ENCODE results near the gene RGL1. TPM values are rescaled to one million over a fixed set of nuclear protein-coding genes. Genes with fewer than 3 reads are reported as not detected.

The RGL1 gene
- total RNA-seq, 1 experiment from 2014 or later: 0.92 TPM

DNA sequence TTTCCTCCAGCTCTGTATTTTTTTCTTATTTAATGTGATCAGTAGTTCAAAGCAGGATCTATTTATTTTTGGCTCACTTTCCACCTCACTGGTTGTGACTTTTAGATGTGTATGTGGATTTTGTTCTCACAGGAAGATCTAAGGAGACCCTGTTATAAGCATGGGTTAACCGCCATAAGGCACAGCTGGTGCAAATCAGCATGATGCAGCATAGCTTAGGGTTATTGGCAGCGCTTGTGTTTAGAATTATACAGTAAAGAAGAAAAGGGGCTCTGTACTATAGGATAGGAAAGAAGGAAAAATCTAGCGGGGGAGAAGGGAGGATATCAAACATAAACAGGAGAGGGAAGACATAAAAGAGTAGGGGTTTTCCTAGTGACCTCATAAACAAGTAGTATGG lies 26.9 kb upstream of the RGL1 start:
- DNase-seq (ENCODE audit: low read depth, low spot score) (no peak), ATAC-seq (no peak)
- Histone ChIP-seq H3K36me3 (ENCODE audit: control insufficient read depth, insufficient read depth, low read length) (no peaks in the 10 kb centered on the region), H3K9me3 (ENCODE audit: control insufficient read depth, insufficient read depth, low read depth, low read length) (peaks cover 4% of the 10 kb centered on the region; the same call in 1 of the 2 replicates), H3K4me1 (ENCODE audit: control insufficient read depth, insufficient read depth, low read length) (no peaks in the 10 kb centered on the region), H3K4me3 (ENCODE audit: low read depth in 2 of 2, low read length in 2 of 2) (no peak overlapping the region), H3K27ac (ENCODE audit: low read length) (no peak overlapping the region), H3K27me3 (ENCODE audit: control insufficient read depth, insufficient read depth, low read length) (no peaks in the 10 kb centered on the region)
- POLR2A ChIA-PET: no interaction called here
- BruUV-seq (replicated peaks): no TSS peak
- in situ Hi-C loops (cut with HindIII; ENCODE audit: low pct_unique_long_range_greater_than_20kb, low sequenced_read_pairs): no loop called here
- intact Hi-C loops (cut with micrococcal nuclease; ENCODE audit: unreplicated experiment): no loop called here
- TF ChIP-seq REST (IDR thresholded peaks at IDR 0.05; ENCODE audit: insufficient read depth in 1 of 2, low read depth in 2 of 2, low read length in 1 of 2) (no peak), CTCF (IDR thresholded peaks at IDR 0.05) (no peak)
- CTCF ChIA-PET: no interaction called here

DNA sequence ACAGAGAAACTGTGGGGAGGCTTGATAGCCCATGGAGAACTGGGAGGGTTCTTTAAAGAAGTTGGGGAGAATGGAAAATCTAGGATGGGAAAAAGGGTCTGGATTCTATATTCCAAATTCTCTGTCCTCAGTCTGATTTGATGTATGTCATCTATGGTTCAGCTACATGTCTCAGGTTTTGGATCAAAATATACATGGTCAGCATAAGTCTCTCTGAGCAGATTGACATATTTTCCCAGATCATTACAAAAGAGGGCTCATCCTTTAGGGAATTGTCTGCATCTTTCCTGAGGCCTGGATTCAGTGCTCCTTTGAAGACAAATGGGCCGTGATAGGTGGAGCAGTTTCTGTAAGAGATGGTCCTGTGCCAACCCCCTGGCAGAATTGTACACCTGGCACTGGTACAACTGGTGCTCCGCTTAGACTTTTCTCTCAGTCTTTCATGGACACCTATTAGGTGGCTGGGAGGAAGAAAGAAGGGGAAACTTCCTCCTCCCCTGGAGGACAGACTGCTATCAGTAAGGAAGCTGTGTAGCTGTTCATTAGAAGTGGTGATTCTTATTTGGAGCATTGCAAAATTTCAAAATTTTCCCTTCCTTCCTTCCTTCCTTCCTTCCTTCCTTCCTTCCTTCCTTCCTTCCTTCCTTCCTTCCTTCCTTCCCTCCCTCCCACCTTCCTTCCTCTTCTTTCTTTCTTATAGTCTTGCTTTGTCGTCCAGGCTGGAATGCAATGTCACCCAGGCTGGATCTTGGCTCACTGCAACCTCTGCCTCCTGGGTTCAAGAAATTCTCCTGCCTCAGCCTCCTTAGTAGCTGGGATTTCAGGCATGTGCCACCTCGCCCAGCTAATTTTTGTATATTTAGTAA lies 26.1 kb upstream of the RGL1 start:
- H3K36me3 ChIP-seq (ENCODE audit: control insufficient read depth, insufficient read depth, low read length): no peaks in the 10 kb centered on the region
- peaks cover 4% of the 10 kb centered on the region; the same call in 1 of the 2 replicates for H3K9me3 ChIP-seq (ENCODE audit: control insufficient read depth, insufficient read depth, low read depth, low read length)
- in situ Hi-C loops (cut with HindIII; ENCODE audit: low pct_unique_long_range_greater_than_20kb, low sequenced_read_pairs) (no loop called here), intact Hi-C loops (cut with micrococcal nuclease; ENCODE audit: unreplicated experiment) (no loop called here)
- POLR2A ChIA-PET: no interaction called here
- DNase-seq (ENCODE audit: low read depth, low spot score): no peak
- H3K27me3 ChIP-seq (ENCODE audit: control insufficient read depth, insufficient read depth, low read length): no peaks in the 10 kb centered on the region
- no peak overlapping the region for H3K4me3 ChIP-seq (ENCODE audit: low read depth in 2 of 2, low read length in 2 of 2)
- TF ChIP-seq CTCF (IDR thresholded peaks at IDR 0.05): no peak
- TF ChIP-seq REST (IDR thresholded peaks at IDR 0.05; ENCODE audit: insufficient read depth in 1 of 2, low read depth in 2 of 2, low read length in 1 of 2): no peak
- no peak for TF ChIP-seq POLR2AphosphoS5 (IDR thresholded peaks at IDR 0.05; ENCODE audit: low read depth, low read length)
- TF ChIP-seq SIN3A (IDR thresholded peaks at IDR 0.05; ENCODE audit: borderline replicate concordance, insufficient read depth, low read depth, low read length): no peak
- no TSS peak for BruUV-seq (replicated peaks)
- no peak for ATAC-seq
- H3K4me1 ChIP-seq (ENCODE audit: control insufficient read depth, insufficient read depth, low read length): no peaks in the 10 kb centered on the region
- no peak overlapping the region for H3K27ac ChIP-seq (ENCODE audit: low read length)
- CTCF ChIA-PET: no interaction called here
